Ovary (tissue), 9 donors: ENCODE data around the gene OR2S2. TPM values are rescaled to one million over a fixed set of nuclear protein-coding genes. Genes with fewer than 3 reads are reported as not detected.

ENCODE experiments used
- DNase-seq, 5 donors: peaks; one replicate each; pipeline ENCODE4 v3.0.0-alpha.2; 2019 to 2020
- H3K27ac ChIP-seq, 2 donors: fragments of 200-600 bp; one replicate each; pipeline versions ENCODE4 v1.5.1 to v1.8.0; 2019 to 2022
- H3K27me3 ChIP-seq: fragments of 200-600 bp; one replicate; pipeline ENCODE4 v1.8.0; 2022
- H3K36me3 ChIP-seq: fragments of 200-600 bp; sonication (generic); one replicate; pipeline ENCODE4 v1.5.1; 2019
- H3K4me1 ChIP-seq: one replicate; pipeline ENCODE4 v1.8.1; 2013; ENCODE audit warnings: mild to moderate bottlenecking, moderate library complexity; ENCODE audit not compliant: insufficient read depth
- H3K4me3 ChIP-seq: fragments of 200-600 bp; sonication (generic); one replicate; pipeline ENCODE4 v1.5.1; 2017
- H3K9me3 ChIP-seq, 2 donors: fragments of 200-600 bp in 1 of 2; sonication (generic) in 1 of 2; one replicate each; pipeline versions ENCODE4 v1.5.1 to v1.8.1; 2013 to 2019; ENCODE audit warnings: mild to moderate bottlenecking in 1 of 2, moderate library complexity in 1 of 2
- CTCF ChIP-seq, 3 donors: fragments of 450-650 bp in 2 of 3; fragments of 200-600 bp in 1 of 3; IDR thresholded peaks; one replicate each; pipeline versions ENCODE4 v1.5.1 to v1.8.0; 2016 to 2022; ENCODE audit warnings: antibody characterized with exemption in 3 of 3, mild to moderate bottlenecking in 1 of 3
- EP300 ChIP-seq: sonication (generic); formaldehyde crosslinking; IDR thresholded peaks from one replicate; pipeline ENCODE4 v1.6.1; 2017; ENCODE audit warnings: antibody characterized with exemption
- POLR2A ChIP-seq: fragments of 450-650 bp; IDR thresholded peaks from one replicate; pipeline ENCODE4 v1.6.1; 2017; ENCODE audit warnings: antibody characterized with exemption, mild to moderate bottlenecking, moderate library complexity
- WGBS, 3 donors: extraction: QIAGEN DNeasy Blood & Tissue Kit in 1 of 3; methylation state at CpG; one replicate each; pipeline versions ENCODE4 v1.1.5 to v1.1.7; 2013 to 2017; 5-methylcytosine and 5-hydroxymethylcytosine counted together
- intact Hi-C, 4 donors: fragments of 100-400 bp; cut with DNase I; formaldehyde crosslinking; loops; one replicate each; pipeline versions ENCODE4 v1.11.0 to v1.15.1; 2022 to 2023
- polyA plus RNA-seq, 2 donors: library from polyadenylated mRNA; stranded (reverse); fragments of 200-250 nt in 1 of 2; fragments of 350-450 nt in 1 of 2; fragmentation: Illumina TruSeq in 1 of 2; extraction: RNeasy Lipid Tissue Mini Kit (QIAGEN cat#74804) in 1 of 2; gene quantifications; one replicate each; pipeline ENCODE4 v1.2.3, GENCODE V29; 2013 to 2014
- total RNA-seq, 7 donors: library from RNA; depleted of rRNA in 2 of 7; stranded (reverse); fragments of >200 nt in 2 of 7; fragmentation: NEBNext Ultra II Directional in 3 of 7; extraction: Animal tissue kit (Norgen Biotek cat#: 25700) in 3 of 7; gene quantifications; one replicate each; pipeline versions ENCODE4 v1.1.0 to v1.2.4, GENCODE V29; 2016 to 2023
- donor health status: DM: no; HTN: no; CAD: no; lungs with moderate emphysema.
- donor health status: DM: no; HTN: no; CAD: no.
- donor health status: Bipolar disorder and iron deficiency.
- donor health status: DM: yes; HTN: yes; CAD: no.
- donor health status: DM: no; HTN: no; CAD: no.
- donor health status: DM: yes; HTN: yes; CAD: no.

The OR2S2 gene
- total and polyA plus RNA-seq, 9 donors = not detected

- H3K27me3 ChIP-seq = no peaks in the 10 kb centered on the region
- H3K4me3 ChIP-seq = no peak overlapping the region
- intact Hi-C loops = no loop called here
- TF ChIP-seq EP300 (no peak), CTCF (IDR thresholded peaks at IDR 0.05) (no peak), POLR2A (no peak)
- DNase-seq = no peak
- H3K36me3 ChIP-seq = no peaks in the 10 kb centered on the region
- WGBS, 3 donors = 83 to 87% (median 83%) methylated on average over 6 of the region's 6 CpGs
- no peaks in the 10 kb centered on the region for H3K4me1 ChIP-seq
- no peak overlapping the region for H3K27ac ChIP-seq
- peaks cover 0 to 5% of the 10 kb centered on the region in 2 donors for H3K9me3 ChIP-seq
Observed at GRCh38 chr9:35978792-35979191, 20.8 kb upstream of the OR2S2 start.

- no peak overlapping the region for H3K27ac ChIP-seq
- H3K4me1 ChIP-seq = no peaks in the 10 kb centered on the region
- H3K4me3 ChIP-seq = no peak overlapping the region
- H3K9me3 ChIP-seq = peaks cover 0 to 5% of the 10 kb centered on the region in 2 donors
- TF ChIP-seq CTCF (IDR thresholded peaks at IDR 0.05) (no peak), EP300 (no peak), POLR2A (no peak)
- no peak for DNase-seq
- intact Hi-C loops = no loop called here
- no peaks in the 10 kb centered on the region for H3K36me3 ChIP-seq
- WGBS, 3 donors = 91 to 94% (median 93%) methylated on average over 1 of the region's 1 CpG
- no peaks in the 10 kb centered on the region for H3K27me3 ChIP-seq
Observed at GRCh38 chr9:35976726-35977125, 18.8 kb upstream of the OR2S2 start.

- no peak overlapping the region for H3K4me3 ChIP-seq
- H3K9me3 ChIP-seq = peaks cover 0 to 5% of the 10 kb centered on the region in 2 donors
- no peaks in the 10 kb centered on the region for H3K4me1 ChIP-seq
- 89 to 98% (median 92%) methylated on average over 1 of the region's 1 CpG for WGBS, 3 donors
- no peak overlapping the region for H3K27ac ChIP-seq
- H3K36me3 ChIP-seq = no peaks in the 10 kb centered on the region
- TF ChIP-seq POLR2A = no peak
- no peak for TF ChIP-seq CTCF (IDR thresholded peaks at IDR 0.05)
- no peak for TF ChIP-seq EP300
- DNase-seq = no peak
- intact Hi-C loops = no loop called here
- no peaks in the 10 kb centered on the region for H3K27me3 ChIP-seq
Observed at GRCh38 chr9:35974800-35975199, 16.8 kb upstream of the OR2S2 start.

GRCh38 chr9:35972093-35972492, 14.1 kb upstream of the OR2S2 start:
- no peak for DNase-seq
- Histone ChIP-seq H3K4me3 (no peak overlapping the region), H3K27me3 (no peaks in the 10 kb centered on the region), H3K4me1 (no peaks in the 10 kb centered on the region), H3K36me3 (no peaks in the 10 kb centered on the region), H3K9me3 (peaks cover 0 to 5% of the 10 kb centered on the region in 2 donors), H3K27ac (no peak overlapping the region)
- TF ChIP-seq CTCF (IDR thresholded peaks at IDR 0.05) (no peak), POLR2A (no peak), EP300 (no peak)
- WGBS, 3 donors = 10 to 11% (median 11%) methylated on average over 35 of the region's 35 CpGs
- intact Hi-C loops = no loop called here
